Amniotic epithelial cell (primary cell): ENCODE data around the gene RPA1.
"Not testable (repeated sequence)": the region's sequence is repeated elsewhere in the genome, so short reads cannot be mapped to it uniquely, and the experiment has no call there.

Experiments used
- DNase-seq: peaks from one replicate; pipeline ENCODE4 v3.0.0-alpha.2; 2010; ENCODE audit warnings: low read depth

RPA1 gene

GRCh38 chr17:1829592-1830257 is at the start of gene RPA1, which contains the start of gene SMYD4:
Gene RPA1, plus strand, starts transcription at chr17:1830005. Its CDS starts 89 bp downstream, at chr17:1830094.
Gene SMYD4, minus strand, starts transcription at chr17:1829902. Its CDS starts 1,908 bp downstream, at chr17:1827994.
- DNase-seq, result peak; percentile 78

- no peak for DNase-seq
Measured at GRCh38 chr17:1782171-1782567, 47.6 kb upstream of the RPA1 start.

- DNase-seq, result peak; percentile 70
Measured at GRCh38 chr17:1783271-1783670, 46.5 kb upstream of the RPA1 start.

GRCh38 chr17:1783834-1784611 is 45.8 kb upstream of the RPA1 start:
- DNase-seq, result peak; percentile 93

GRCh38 chr17:1785930-1786329 is 43.9 kb upstream of the RPA1 start:
- DNase-seq, result no peak

GRCh38 chr17:1786708-1787107 is 43.1 kb upstream of the RPA1 start:
- no peak for DNase-seq

GRCh38 chr17:1787301-1787902 is 42.4 kb upstream of the RPA1 start:
- DNase-seq, result peak; percentile 94

GRCh38 chr17:1789936-1790335 is 39.9 kb upstream of the RPA1 start:
- DNase-seq, result no peak

- DNase-seq, result no peak
Measured at GRCh38 chr17:1792495-1793446, 37.0 kb upstream of the RPA1 start.

- DNase-seq, result no peak
Measured at GRCh38 chr17:1793447-1793806, 36.4 kb upstream of the RPA1 start.

- DNase-seq, result no peak
Measured at GRCh38 chr17:1796800-1797199, 33.0 kb upstream of the RPA1 start.

- DNase-seq, result no peak
Measured at GRCh38 chr17:1797323-1797722, 32.5 kb upstream of the RPA1 start.

GRCh38 chr17:1797846-1798245 is 32.0 kb upstream of the RPA1 start:
- DNase-seq, result not testable (repeated sequence)

- DNase-seq, result no peak
Measured at GRCh38 chr17:1800240-1800639, 29.6 kb upstream of the RPA1 start.

GRCh38 chr17:1800712-1801111 is 29.1 kb upstream of the RPA1 start:
- DNase-seq, result no peak

GRCh38 chr17:1802429-1802828 is 27.4 kb upstream of the RPA1 start:
- DNase-seq, result no peak

GRCh38 chr17:1803280-1803679 is 26.5 kb upstream of the RPA1 start:
- DNase-seq, result no peak

- DNase-seq, result no peak
Measured at GRCh38 chr17:1807890-1808289, 21.9 kb upstream of the RPA1 start.

GRCh38 chr17:1808644-1809043 is 21.2 kb upstream of the RPA1 start:
- no peak for DNase-seq

- DNase-seq, result not testable (repeated sequence)
Measured at GRCh38 chr17:1809815-1810214, 20.0 kb upstream of the RPA1 start.

GRCh38 chr17:1810450-1811103 is 19.2 kb upstream of the RPA1 start:
- no peak for DNase-seq
